Mesothelial cell of epicardium (in vitro differentiated cells): ENCODE measurements around the gene EPHA6. TPM values are rescaled to one million over a fixed set of nuclear protein-coding genes. Genes with fewer than 3 reads are reported as not detected.

Source experiments
- DNase-seq, 2 experiments: peaks; one replicate each; pipeline ENCODE4 v3.0.0; 2021; ENCODE audit warnings: low spot score in 2 of 2; ENCODE audit not compliant: unreplicated experiment in 2 of 2
- H3K27ac Mint-ChIP-seq: 2 replicates; pipeline ENCODE4 v1.8.0; 2021; ENCODE audit warnings: mixed read lengths
- H3K27me3 Mint-ChIP-seq: 2 replicates; pipeline ENCODE4 v1.8.0; 2021; ENCODE audit warnings: low read depth, mixed read lengths
- H3K36me3 Mint-ChIP-seq: 2 replicates; pipeline ENCODE4 v1.8.0; 2021; ENCODE audit warnings: mixed read lengths
- H3K4me1 Mint-ChIP-seq: 2 replicates; pipeline ENCODE4 v1.8.0; 2021; ENCODE audit warnings: mixed read lengths
- H3K4me3 Mint-ChIP-seq: 2 replicates; pipeline ENCODE4 v1.8.0; 2021; ENCODE audit warnings: mild to moderate bottlenecking, moderate library complexity, mixed read lengths
- H3K9me3 Mint-ChIP-seq: 2 replicates; pipeline ENCODE4 v1.8.0; 2021; ENCODE audit warnings: mixed read lengths
- CTCF ChIP-seq: fragments of 200-600 bp; sonication (generic); IDR thresholded peaks from one replicate; pipeline ENCODE4 v1.5.0; 2021; ENCODE audit warnings: antibody characterized with exemption; ENCODE audit not compliant: unreplicated experiment
- total RNA-seq: library from RNA; stranded (reverse); gene quantifications from 3 replicates; pipeline ENCODE4 v1.2.1, GENCODE V29; 2021

EPHA6 gene
- total RNA-seq, 1 donor from 2014 or later: 43.3 TPM

GRCh38 chr3:97043411-97043810 lies 229.0 kb downstream of the EPHA6 start:
- Mint-ChIP-seq H3K36me3 (no peaks in the 10 kb centered on the region), H3K9me3 (no peaks in the 10 kb centered on the region), H3K27ac (no peak overlapping the region), H3K27me3 (no peaks in the 10 kb centered on the region), H3K4me3 (no peak overlapping the region), H3K4me1 (no peaks in the 10 kb centered on the region)
- no peak for TF ChIP-seq CTCF
- DNase-seq: no peak

- TF ChIP-seq CTCF: no peak
- DNase-seq: no peak
- Mint-ChIP-seq H3K36me3 (peaks cover 9% of the 10 kb centered on the region), H3K9me3 (peaks cover 16% of the 10 kb centered on the region), H3K4me1 (peaks cover 13% of the 10 kb centered on the region), H3K27me3 (no peaks in the 10 kb centered on the region), H3K4me3 (no peak overlapping the region), H3K27ac (no peak overlapping the region)
Observed at GRCh38 chr3:97057365-97057764, 243.0 kb downstream of the EPHA6 start.

GRCh38 chr3:97059168-97059567 lies 244.8 kb downstream of the EPHA6 start:
- no peaks in the 10 kb centered on the region for H3K27me3 Mint-ChIP-seq
- no peak overlapping the region for H3K27ac Mint-ChIP-seq
- H3K4me1 Mint-ChIP-seq: peaks cover 13% of the 10 kb centered on the region
- no peak for TF ChIP-seq CTCF
- peaks cover 14% of the 10 kb centered on the region for H3K36me3 Mint-ChIP-seq
- peaks cover 21% of the 10 kb centered on the region for H3K9me3 Mint-ChIP-seq
- DNase-seq: no peak
- H3K4me3 Mint-ChIP-seq: no peak overlapping the region

- no peak for TF ChIP-seq CTCF
Observed at GRCh38 chr3:97066531-97066930, 252.1 kb downstream of the EPHA6 start.

GRCh38 chr3:97070302-97070701 lies 255.9 kb downstream of the EPHA6 start:
- TF ChIP-seq CTCF: no peak
- H3K9me3 Mint-ChIP-seq: peaks cover 15% of the 10 kb centered on the region
- no peak for DNase-seq
- H3K27me3 Mint-ChIP-seq: no peaks in the 10 kb centered on the region
- no peak overlapping the region for H3K4me3 Mint-ChIP-seq
- peaks cover 9% of the 10 kb centered on the region for H3K36me3 Mint-ChIP-seq
- H3K4me1 Mint-ChIP-seq: peaks cover 9% of the 10 kb centered on the region
- no peak overlapping the region for H3K27ac Mint-ChIP-seq

More at GRCh38 chr3:97066531-97066930, 252.1 kb downstream of the EPHA6 start:
- peaks cover 13% of the 10 kb centered on the region for H3K36me3 Mint-ChIP-seq
- no peak overlapping the region for H3K4me3 Mint-ChIP-seq
- peaks cover 20% of the 10 kb centered on the region for H3K9me3 Mint-ChIP-seq
- H3K27me3 Mint-ChIP-seq: no peaks in the 10 kb centered on the region
- peaks cover 9% of the 10 kb centered on the region for H3K4me1 Mint-ChIP-seq
- DNase-seq: no peak
- H3K27ac Mint-ChIP-seq: no peak overlapping the region

GRCh38 chr3:97074546-97074945 lies 260.2 kb downstream of the EPHA6 start:
- no peak for DNase-seq
- peaks cover 3% of the 10 kb centered on the region for H3K4me1 Mint-ChIP-seq
- no peak for TF ChIP-seq CTCF
- H3K9me3 Mint-ChIP-seq: peaks cover 21% of the 10 kb centered on the region
- no peak overlapping the region for H3K27ac Mint-ChIP-seq
- no peaks in the 10 kb centered on the region for H3K27me3 Mint-ChIP-seq
- peaks cover 17% of the 10 kb centered on the region for H3K36me3 Mint-ChIP-seq
- no peak overlapping the region for H3K4me3 Mint-ChIP-seq
